ENCODE data around the gene ARHGEF28. TPM values are rescaled to one million over a fixed set of nuclear protein-coding genes. Genes with fewer than 3 reads are reported as not detected.

Gene ARHGEF28
- total and polyA plus RNA-seq, 2 of the 13 experiments (the other 11 are each of a cell fraction or from before 2014, with no cell fraction given) = 17.4 to 34.1 TPM

GRCh38 chr5:73826301-73827105, 200.5 kb downstream of the ARHGEF28 start:
- Histone ChIP-seq H3K4me2 (ENCODE audit: low read depth, low read length) (no peak overlapping the region; the same call in 1 of the 2 replicates), H3K27ac (ENCODE audit: extremely low read length, insufficient read depth, low read length) (peak overlapping the region; percentile 39), H3K79me2 (ENCODE audit: insufficient read depth, low read length) (peaks cover 80% of the 10 kb centered on the region), H2AFZ (ENCODE audit: low read length) (no peak overlapping the region), H3K4me1 (ENCODE audit: insufficient read depth, low read length) (peaks cover 57% of the 10 kb centered on the region), H3K9ac (ENCODE audit: insufficient read depth, low read depth, low read length) (no peak overlapping the region), H3K4me3 (replicated peaks in 1 of 3; ENCODE audit: insufficient read depth in 1 of 3, low read depth in 2 of 3, low read length in 3 of 3) (no peak overlapping the region), H3K9me3 (ENCODE audit: low read length) (no peaks in the 10 kb centered on the region), H3K27me3 (ENCODE audit: control insufficient read depth in 1 of 2, insufficient read depth in 2 of 2, low read length in 2 of 2) (no peaks in the 10 kb centered on the region), H4K20me1 (ENCODE audit: insufficient read depth, low read length) (no peaks in the 10 kb centered on the region), H3K36me3 (replicated peaks in 1 of 2; ENCODE audit: control insufficient read depth in 1 of 2, insufficient read depth in 2 of 2, low read length in 2 of 2) (peaks cover 2 to 29% of the 10 kb centered on the region in 2 experiments)
- ATAC-seq = no peak
- TF ChIP-seq DPF2 (CRISPR knock-in tag; IDR thresholded peaks at IDR 0.05; ENCODE audit: borderline replicate concordance, low read depth) = no peak
- TF ChIP-seq ZMYM4 (CRISPR knock-in tag; IDR thresholded peaks at IDR 0.05) = no peak
- peak; percentile 30; the same call in 1 of the 2 replicates for TF ChIP-seq THRA (CRISPR knock-in tag; IDR thresholded peaks at IDR 0.05; ENCODE audit: borderline replicate concordance)
- no peak for TF ChIP-seq ZNF577 (CRISPR knock-in tag; IDR thresholded peaks at IDR 0.05; ENCODE audit: borderline replicate concordance, low read depth)
- TF ChIP-seq ZSCAN9 (CRISPR knock-in tag; IDR thresholded peaks at IDR 0.05; ENCODE audit: borderline replicate concordance) = peak; percentile 29; the same call in 1 of the 2 replicates
- peak; percentile 72 for TF ChIP-seq ZBTB33 (CRISPR knock-in tag; IDR thresholded peaks at IDR 0.05)
- TF ChIP-seq RXRB (CRISPR knock-in tag; IDR thresholded peaks at IDR 0.05; ENCODE audit: borderline replicate concordance) = 0 out of 2 replicates have a peak, but pooled peaks have one; percentile 14
- no peak for TF ChIP-seq ZNF768 (CRISPR knock-in tag; IDR thresholded peaks at IDR 0.05)
- TF ChIP-seq SIX4 (CRISPR knock-in tag; IDR thresholded peaks at IDR 0.05) = 0 out of 2 replicates have a peak, but pooled peaks have one; percentile 41
- no peak for DNase-seq (ENCODE audit: low spot score)
- CTCF ChIA-PET (ENCODE audit: low intra/inter-chr PET ratio, low total read pairs) = no interaction called here
- 81% methylated on average over 7 of the region's 7 CpGs for WGBS (ENCODE audit: low lambda C conversion rate)
- POLR2A ChIA-PET = no interaction called here
- no TSS peak for BruUV-seq (replicated peaks)
- intact Hi-C loops (cut with micrococcal nuclease; ENCODE audit: unreplicated experiment) (no loop called here), in situ Hi-C loops (cut with HindIII; ENCODE audit: extremely low pct_ligation_motif_present, low pct_unique_long_range_greater_than_20kb) (no loop called here)
- FAIRE-seq = no peak
